GM15510 (cell line): ENCODE results near the gene HEATR5B.

Source experiments
- POLR2A ChIP-seq: IDR thresholded peaks from 3 replicates; pipeline ENCODE4 v1.6.1; 2011; ENCODE audit warnings: borderline replicate concordance; ENCODE audit not compliant: insufficient read length; ENCODE audit errors: extremely low read depth

The HEATR5B gene

DNA sequence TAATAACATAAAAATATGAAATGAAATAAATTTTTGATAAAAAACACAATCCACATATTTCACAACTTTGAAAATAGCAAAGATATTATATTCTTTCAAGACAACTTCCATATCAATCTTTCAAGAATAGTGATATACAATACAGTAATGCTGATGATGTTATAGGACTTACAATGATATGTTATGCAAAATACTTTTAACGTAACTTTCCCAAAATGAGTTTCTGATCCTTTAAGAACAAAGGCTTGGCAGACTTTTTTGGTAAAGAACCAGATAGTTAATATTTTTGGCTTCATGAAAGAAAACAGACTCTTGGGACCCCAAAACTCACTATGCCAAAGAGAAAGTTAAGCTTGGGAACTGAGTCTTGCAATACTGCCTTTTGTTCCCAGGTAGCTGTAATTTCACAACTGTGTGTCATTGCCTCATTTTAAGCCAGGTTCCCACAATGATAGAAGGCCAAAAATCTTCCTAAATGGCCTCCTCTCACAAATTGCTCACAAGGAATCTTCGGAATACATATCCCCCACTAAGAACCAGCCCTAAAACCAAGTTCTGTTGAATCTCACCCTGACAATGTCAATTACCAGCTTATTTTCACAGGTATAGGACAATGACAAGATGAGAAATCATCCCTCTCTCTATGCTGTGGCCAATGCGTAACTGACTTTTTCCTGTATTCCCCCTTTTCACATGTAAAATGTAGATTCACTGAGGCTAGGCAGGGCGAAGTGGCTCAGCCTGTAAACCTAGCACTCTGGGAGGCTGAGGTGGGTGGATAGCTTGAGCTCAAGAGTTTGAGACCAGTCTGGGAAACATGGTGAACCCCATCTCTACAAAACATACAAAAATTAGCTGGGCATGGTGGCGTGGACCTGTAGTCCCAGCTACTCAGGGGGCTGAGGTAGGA is 63.0 kb downstream of the HEATR5B start:
- TF ChIP-seq POLR2A = no peak

DNA sequence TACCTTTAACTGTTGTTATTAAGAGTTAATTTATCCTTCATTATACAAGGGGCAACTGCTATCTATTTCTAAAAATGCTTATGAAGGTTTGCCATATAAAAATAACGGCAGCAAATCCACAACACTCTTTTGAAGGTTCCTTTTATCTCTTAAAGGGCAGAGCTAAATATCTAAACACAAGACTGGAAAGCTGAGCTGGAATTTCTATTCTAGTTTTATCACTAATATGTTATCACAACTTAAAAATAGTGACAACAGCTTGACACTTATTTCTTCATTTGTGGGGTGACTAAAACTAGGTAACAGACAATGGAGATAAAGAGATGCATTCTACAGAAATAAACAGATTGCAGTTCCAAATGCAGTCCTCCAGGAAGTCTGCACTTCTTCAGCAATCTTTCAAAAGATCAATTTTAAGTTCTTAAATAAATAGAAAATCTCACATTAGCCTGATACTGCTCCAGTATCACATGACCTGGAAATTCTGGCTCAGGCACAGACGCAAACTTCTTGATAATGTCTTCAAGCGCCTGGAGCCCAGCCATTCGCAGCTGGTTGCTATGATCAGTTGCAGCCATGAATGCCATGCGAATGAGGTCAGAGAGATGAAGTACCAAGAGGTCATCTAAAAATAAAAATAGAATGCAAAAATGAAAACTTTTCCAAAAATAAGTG is 63.8 kb downstream of the HEATR5B start:
- no peak for TF ChIP-seq POLR2A

DNA sequence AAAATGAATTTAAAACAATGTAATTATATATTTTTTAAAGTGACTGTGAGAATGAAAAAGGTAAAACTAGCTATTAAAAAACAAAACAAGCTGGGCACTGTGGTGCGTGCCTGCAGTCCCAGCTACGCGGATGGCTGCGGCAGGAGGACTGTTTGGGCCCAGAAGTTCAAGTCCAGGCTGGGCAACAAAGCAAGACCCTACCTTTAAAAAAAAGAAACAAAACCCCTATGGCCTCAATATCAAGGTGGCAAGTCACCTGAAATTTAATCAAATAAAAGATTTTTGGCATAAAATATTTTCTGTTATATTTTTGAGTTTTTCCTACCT is 70.9 kb downstream of the HEATR5B start:
- no peak for TF ChIP-seq POLR2A

DNA sequence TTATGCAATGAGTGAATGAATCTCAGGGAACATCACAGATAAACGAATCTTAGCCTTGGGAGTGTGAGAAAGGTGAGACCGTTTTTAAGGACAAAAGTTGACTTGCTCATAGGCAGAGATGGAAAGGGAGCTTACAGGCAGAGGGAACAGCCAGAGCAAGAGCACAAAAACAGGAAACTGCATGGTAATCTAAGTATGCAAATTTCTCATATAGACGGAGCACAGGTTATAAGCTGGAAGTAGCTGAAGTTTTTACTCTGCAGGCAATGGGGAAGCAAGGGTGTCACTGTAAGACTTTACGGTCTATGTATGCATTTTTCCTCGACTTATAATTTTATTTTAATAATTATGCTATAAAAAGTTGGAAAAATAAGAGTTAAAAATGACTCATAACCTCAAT is 73.0 kb downstream of the HEATR5B start:
- no peak for TF ChIP-seq POLR2A

- TF ChIP-seq POLR2A = no peak
These were observed 78.9 kb downstream of the HEATR5B start for GRCh38 chr2:37005118-37005868.

DNA sequence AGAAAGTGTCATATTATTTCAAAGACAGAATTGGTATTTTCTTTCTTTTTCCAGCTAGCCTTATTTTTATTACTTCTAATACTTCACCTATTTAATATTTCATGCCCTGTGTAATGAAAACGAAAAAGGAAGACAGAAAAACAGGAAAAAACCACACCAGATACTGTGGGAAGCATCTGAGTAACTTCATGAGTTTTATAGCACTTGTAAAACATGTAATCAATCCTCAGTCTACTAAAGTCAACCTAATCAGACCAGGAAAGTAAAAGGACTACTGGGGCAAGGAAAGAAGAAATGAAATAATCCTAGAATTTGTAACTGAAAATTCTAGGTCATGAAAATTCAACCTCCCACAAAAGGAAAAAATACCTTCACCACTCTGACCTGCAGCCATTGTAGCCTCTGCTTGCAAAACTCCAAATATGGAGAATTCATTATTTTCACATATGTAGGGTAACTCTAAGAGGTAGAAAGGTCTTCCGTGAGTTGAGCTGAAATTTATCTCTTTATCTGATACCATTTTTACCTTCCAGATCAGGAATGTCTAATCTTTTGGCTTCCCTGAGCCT is 83.1 kb downstream of the HEATR5B start:
- no peak for TF ChIP-seq POLR2A

GRCh38 chr2:37000318-37000717 is 83.9 kb downstream of the HEATR5B start:
- no peak for TF ChIP-seq POLR2A

- TF ChIP-seq POLR2A = no peak
These were observed 90.1 kb downstream of the HEATR5B start for GRCh38 chr2:36993841-36994620.

- TF ChIP-seq POLR2A = no peak
These were observed 96.2 kb downstream of the HEATR5B start for GRCh38 chr2:36988008-36988407.

GRCh38 chr2:36982467-36982866 is 101.7 kb downstream of the HEATR5B start:
- no peak for TF ChIP-seq POLR2A

- no peak for TF ChIP-seq POLR2A
These were observed 102.3 kb downstream of the HEATR5B start for GRCh38 chr2:36981911-36982310.

- no peak for TF ChIP-seq POLR2A
These were observed 108.1 kb downstream of the HEATR5B start for GRCh38 chr2:36976065-36976464.

- no peak for TF ChIP-seq POLR2A
These were observed 108.9 kb downstream of the HEATR5B start for GRCh38 chr2:36975306-36975705.

DNA sequence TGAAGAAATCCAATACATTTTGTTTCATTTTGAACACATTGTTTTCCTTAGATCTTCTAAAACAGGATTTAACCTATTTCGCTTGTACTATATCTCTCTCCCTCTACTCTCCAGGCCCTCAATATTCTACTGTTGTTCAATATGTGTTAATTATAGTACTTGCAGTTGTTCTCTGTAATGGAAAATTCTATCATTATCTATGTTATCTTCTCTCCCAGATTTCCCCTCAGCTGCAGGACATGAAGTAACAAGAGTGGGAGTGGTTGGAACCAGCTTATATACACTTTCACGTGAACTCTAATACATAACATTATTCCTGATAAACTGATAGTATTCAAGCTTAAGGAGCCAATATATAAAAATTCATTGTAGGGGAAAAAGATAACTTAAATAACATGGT is 110.9 kb downstream of the HEATR5B start:
- TF ChIP-seq POLR2A = no peak
